Ovary (tissue), 10 donors: ENCODE data around the gene SCAF4. TPM values are rescaled to one million over a fixed set of nuclear protein-coding genes. Genes with fewer than 3 reads are reported as not detected.

Source experiments
- DNase-seq, 5 donors: peaks; one replicate each; pipeline ENCODE4 v3.0.0-alpha.2; 2019 to 2020
- H3K27ac ChIP-seq, 2 donors: fragments of 200-600 bp; one replicate each; pipeline versions ENCODE4 v1.5.1 to v1.8.0; 2019 to 2022
- H3K27me3 ChIP-seq: fragments of 200-600 bp; one replicate; pipeline ENCODE4 v1.8.0; 2022
- H3K36me3 ChIP-seq: fragments of 200-600 bp; sonication (generic); one replicate; pipeline ENCODE4 v1.5.1; 2019
- H3K4me1 ChIP-seq: one replicate; pipeline ENCODE4 v1.8.1; 2013; ENCODE audit warnings: mild to moderate bottlenecking, moderate library complexity; ENCODE audit not compliant: insufficient read depth
- H3K4me3 ChIP-seq: fragments of 200-600 bp; sonication (generic); one replicate; pipeline ENCODE4 v1.5.1; 2017
- H3K9me3 ChIP-seq, 2 donors: fragments of 200-600 bp in 1 of 2; sonication (generic) in 1 of 2; one replicate each; pipeline versions ENCODE4 v1.5.1 to v1.8.1; 2013 to 2019; ENCODE audit warnings: mild to moderate bottlenecking in 1 of 2, moderate library complexity in 1 of 2
- EP300 ChIP-seq: sonication (generic); formaldehyde crosslinking; IDR thresholded peaks from one replicate; pipeline ENCODE4 v1.6.1; 2017; ENCODE audit warnings: antibody characterized with exemption
- POLR2A ChIP-seq: fragments of 450-650 bp; IDR thresholded peaks from one replicate; pipeline ENCODE4 v1.6.1; 2017; ENCODE audit warnings: antibody characterized with exemption, mild to moderate bottlenecking, moderate library complexity
- WGBS, 3 donors: extraction: QIAGEN DNeasy Blood & Tissue Kit in 1 of 3; methylation state at CpG; one replicate each; pipeline versions ENCODE4 v1.1.5 to v1.1.7; 2013 to 2017; 5-methylcytosine and 5-hydroxymethylcytosine counted together
- intact Hi-C, 4 donors: fragments of 100-400 bp; cut with DNase I; formaldehyde crosslinking; loops; one replicate each; pipeline versions ENCODE4 v1.11.0 to v1.15.1; 2022 to 2023
- long read RNA-seq, 3 donors: library from polyadenylated mRNA in 2 of 3; unstranded in 2 of 3; transcript quantifications; one replicate each; pipeline ENCODE4 v2.0.0 and lab custom pipeline, GENCODE V29; 2021 to 2026
- polyA plus RNA-seq, 2 donors: library from polyadenylated mRNA; stranded (reverse); fragments of 200-250 nt in 1 of 2; fragments of 350-450 nt in 1 of 2; fragmentation: Illumina TruSeq in 1 of 2; extraction: RNeasy Lipid Tissue Mini Kit (QIAGEN cat#74804) in 1 of 2; gene quantifications; one replicate each; pipeline ENCODE4 v1.2.3, GENCODE V29; 2013 to 2014
- total RNA-seq, 7 donors: library from RNA; depleted of rRNA in 2 of 7; stranded (reverse); fragments of >200 nt in 2 of 7; fragmentation: NEBNext Ultra II Directional in 3 of 7; extraction: Animal tissue kit (Norgen Biotek cat#: 25700) in 3 of 7; gene quantifications; one replicate each; pipeline versions ENCODE4 v1.1.0 to v1.2.4, GENCODE V29; 2016 to 2023
- TF ChIP-seq, protein P1 (sequence below), 3 donors: fragments of 450-650 bp in 2 of 3; fragments of 200-600 bp in 1 of 3; IDR thresholded peaks; one replicate each; pipeline versions ENCODE4 v1.5.1 to v1.8.0; 2016 to 2022; ENCODE audit warnings: antibody characterized with exemption in 3 of 3, mild to moderate bottlenecking in 1 of 3
- donor health status: DM: no; HTN: no; CAD: no; lungs with moderate emphysema.
- donor health status: DM: no; HTN: no; CAD: no.
- donor health status: Bipolar disorder and iron deficiency.
- donor health status: DM: yes; HTN: yes; CAD: no.
- donor health status: DM: no; HTN: no; CAD: no.
- donor health status: DM: yes; HTN: yes; CAD: no.

The SCAF4 gene, protein sequence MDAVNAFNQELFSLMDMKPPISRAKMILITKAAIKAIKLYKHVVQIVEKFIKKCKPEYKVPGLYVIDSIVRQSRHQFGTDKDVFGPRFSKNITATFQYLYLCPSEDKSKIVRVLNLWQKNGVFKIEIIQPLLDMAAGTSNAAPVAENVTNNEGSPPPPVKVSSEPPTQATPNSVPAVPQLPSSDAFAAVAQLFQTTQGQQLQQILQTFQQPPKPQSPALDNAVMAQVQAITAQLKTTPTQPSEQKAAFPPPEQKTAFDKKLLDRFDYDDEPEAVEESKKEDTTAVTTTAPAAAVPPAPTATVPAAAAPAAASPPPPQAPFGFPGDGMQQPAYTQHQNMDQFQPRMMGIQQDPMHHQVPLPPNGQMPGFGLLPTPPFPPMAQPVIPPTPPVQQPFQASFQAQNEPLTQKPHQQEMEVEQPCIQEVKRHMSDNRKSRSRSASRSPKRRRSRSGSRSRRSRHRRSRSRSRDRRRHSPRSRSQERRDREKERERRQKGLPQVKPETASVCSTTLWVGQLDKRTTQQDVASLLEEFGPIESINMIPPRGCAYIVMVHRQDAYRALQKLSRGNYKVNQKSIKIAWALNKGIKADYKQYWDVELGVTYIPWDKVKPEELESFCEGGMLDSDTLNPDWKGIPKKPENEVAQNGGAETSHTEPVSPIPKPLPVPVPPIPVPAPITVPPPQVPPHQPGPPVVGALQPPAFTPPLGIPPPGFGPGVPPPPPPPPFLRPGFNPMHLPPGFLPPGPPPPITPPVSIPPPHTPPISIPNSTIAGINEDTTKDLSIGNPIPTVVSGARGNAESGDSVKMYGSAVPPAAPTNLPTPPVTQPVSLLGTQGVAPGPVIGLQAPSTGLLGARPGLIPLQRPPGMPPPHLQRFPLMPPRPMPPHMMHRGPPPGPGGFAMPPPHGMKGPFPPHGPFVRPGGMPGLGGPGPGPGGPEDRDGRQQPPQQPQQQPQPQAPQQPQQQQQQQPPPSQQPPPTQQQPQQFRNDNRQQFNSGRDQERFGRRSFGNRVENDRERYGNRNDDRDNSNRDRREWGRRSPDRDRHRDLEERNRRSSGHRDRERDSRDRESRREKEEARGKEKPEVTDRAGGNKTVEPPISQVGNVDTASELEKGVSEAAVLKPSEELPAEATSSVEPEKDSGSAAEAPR
- 10 to 100 TPM; 12.2 to 41.7 (median 29.1) TPM for total RNA-seq
- polyA plus RNA-seq = 10 to 100 TPM; 14.6 to 26.6 TPM
- long read RNA-seq, donor 1, full-length matches to known transcripts = 2 of 15 reads
- long read RNA-seq, donor 1, partial matches to known transcripts = 11 of 15 reads
- long read RNA-seq, donor 1, other reads (novel, unspliced or antisense) = 2 of 15 reads
- long read RNA-seq, donor 2, full-length matches to known transcripts = 7 of 7 reads
- long read RNA-seq, donor 2, partial matches to known transcripts = 0 of 7 reads
- long read RNA-seq, donor 2, other reads (novel, unspliced or antisense) = 0 of 7 reads
- long read RNA-seq, donor 3, full-length matches to known transcripts = 5 of 12 reads
- long read RNA-seq, donor 3, partial matches to known transcripts = 5 of 12 reads
- long read RNA-seq, donor 3, other reads (novel, unspliced or antisense) = 2 of 12 reads

DNA sequence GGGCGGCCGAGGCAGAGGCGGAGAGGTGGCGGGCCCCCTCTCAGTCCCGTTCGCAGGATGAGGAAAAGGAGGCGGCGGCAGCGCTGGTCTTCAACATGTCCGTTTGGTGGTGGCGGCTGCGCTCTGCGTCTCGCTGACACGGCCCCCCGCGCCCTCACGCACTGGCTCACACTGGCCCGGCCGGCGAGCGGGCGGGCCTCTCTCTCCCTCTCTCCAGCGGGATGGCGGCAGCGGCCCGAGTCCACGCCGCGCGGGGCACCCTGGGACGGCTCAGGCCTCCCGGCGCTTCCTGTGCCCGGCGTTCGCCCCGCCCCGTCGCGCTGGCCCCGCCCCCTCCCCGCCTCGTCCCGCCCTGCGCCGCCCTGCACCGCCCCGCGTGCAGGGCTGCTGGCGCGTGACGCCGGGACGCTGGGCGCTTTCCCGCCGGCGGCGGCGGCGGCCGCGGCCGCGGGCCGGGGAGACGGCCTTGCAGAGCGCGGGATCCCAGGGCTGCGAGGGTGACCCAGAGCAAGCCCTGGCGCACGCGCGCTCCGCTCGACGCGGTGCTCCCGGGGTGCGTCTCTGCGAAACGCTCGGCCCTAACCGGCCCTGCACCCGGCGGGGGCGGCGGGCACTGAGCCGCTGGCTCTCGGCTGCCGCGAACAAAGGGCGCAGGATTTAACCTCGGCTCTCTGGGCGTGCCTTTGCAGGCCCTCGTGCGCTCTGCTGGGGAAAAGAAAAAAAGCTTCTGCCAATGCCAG is at the start of gene SCAF4:
Gene SCAF4 (minus strand): TSS at position 262 of the 740 bp plus-strand sequence. CDS start 426 bp downstream, outside the sequence.
- WGBS, 3 donors = 0 to 1% (median 0%) methylated on average over 62 to 98 of the region's 98 CpGs
- no peaks in the 10 kb centered on the region for H3K36me3 ChIP-seq
- intact Hi-C loops = loop anchor here in 2 of 4 donors (5.0 to 10.0 kb wide), 2 partner anchors 65 to 67 kb away; no protein-coding TSS in a partner anchor
- H3K27ac ChIP-seq = peak within 1 kb of the TSS; percentile 88 to 90
- peak within 1 kb of the TSS; percentile 96 for H3K4me3 ChIP-seq
- TF ChIP-seq POLR2A = peak; percentile 80
- no peak for TF ChIP-seq EP300
- peaks cover 16% of the 10 kb centered on the region for H3K4me1 ChIP-seq
- peak; percentile 86 to 94 (median 90) for DNase-seq
- no peaks in the 10 kb centered on the region for H3K9me3 ChIP-seq
- H3K27me3 ChIP-seq = no peaks in the 10 kb centered on the region

DNA sequence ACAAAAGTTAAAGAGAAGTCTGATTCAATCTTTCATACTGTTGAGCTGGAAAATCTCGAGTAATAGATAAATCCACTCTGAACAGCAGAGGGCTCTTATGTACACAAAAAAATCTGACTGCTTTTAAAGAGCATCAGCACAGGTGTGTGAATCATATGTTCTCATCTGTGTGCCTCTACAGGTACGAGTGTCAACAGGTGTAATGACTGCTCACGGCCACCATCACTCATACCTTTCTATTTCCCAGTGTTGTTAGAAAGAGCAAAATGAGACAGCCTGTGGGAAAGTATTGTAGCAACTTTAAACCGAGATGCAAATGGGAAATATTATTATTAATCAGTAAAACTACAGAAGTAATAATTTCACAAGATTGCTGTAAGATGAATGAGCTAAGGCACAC is 49.0 kb upstream of the SCAF4 start:
- no peak overlapping the region for H3K27ac ChIP-seq
- WGBS, 3 donors = 56 to 68% (median 66%) methylated on average over 4 of the region's 4 CpGs
- H3K4me3 ChIP-seq = no peak overlapping the region
- intact Hi-C loops = loop anchor here in 1 of 4 donors (10.0 kb wide), 1 partner anchor 814 kb away; no protein-coding TSS in a partner anchor
- no peaks in the 10 kb centered on the region for H3K27me3 ChIP-seq
- TF ChIP-seq POLR2A = no peak
- TF ChIP-seq, protein P1, sequence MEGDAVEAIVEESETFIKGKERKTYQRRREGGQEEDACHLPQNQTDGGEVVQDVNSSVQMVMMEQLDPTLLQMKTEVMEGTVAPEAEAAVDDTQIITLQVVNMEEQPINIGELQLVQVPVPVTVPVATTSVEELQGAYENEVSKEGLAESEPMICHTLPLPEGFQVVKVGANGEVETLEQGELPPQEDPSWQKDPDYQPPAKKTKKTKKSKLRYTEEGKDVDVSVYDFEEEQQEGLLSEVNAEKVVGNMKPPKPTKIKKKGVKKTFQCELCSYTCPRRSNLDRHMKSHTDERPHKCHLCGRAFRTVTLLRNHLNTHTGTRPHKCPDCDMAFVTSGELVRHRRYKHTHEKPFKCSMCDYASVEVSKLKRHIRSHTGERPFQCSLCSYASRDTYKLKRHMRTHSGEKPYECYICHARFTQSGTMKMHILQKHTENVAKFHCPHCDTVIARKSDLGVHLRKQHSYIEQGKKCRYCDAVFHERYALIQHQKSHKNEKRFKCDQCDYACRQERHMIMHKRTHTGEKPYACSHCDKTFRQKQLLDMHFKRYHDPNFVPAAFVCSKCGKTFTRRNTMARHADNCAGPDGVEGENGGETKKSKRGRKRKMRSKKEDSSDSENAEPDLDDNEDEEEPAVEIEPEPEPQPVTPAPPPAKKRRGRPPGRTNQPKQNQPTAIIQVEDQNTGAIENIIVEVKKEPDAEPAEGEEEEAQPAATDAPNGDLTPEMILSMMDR (IDR thresholded peaks at IDR 0.05) = no peak
- no peak for TF ChIP-seq EP300
- H3K4me1 ChIP-seq = no peaks in the 10 kb centered on the region
- H3K36me3 ChIP-seq = no peaks in the 10 kb centered on the region
- DNase-seq = no peak
- no peaks in the 10 kb centered on the region for H3K9me3 ChIP-seq

DNA sequence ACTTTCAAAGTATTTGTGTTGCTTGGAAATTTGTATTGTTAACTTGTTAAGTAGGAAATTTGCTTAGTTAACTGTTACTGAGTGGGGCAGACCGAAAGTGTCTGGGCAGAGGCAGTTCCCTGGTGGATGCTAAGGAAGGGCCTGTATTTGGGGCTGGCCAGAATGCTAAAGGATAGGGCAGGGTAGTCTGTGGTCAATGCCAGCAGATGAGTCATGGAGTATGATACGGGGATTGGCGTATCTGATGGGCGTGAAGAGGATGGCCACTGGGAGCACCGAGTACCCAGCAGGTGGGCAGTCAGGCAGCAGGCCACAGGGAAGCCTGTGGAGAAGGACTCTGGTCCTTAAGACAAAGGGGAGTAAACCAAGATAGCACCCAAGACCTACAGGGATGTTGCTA is 46.6 kb upstream of the SCAF4 start:
- Histone ChIP-seq H3K36me3 (no peaks in the 10 kb centered on the region), H3K9me3 (no peaks in the 10 kb centered on the region), H3K27me3 (no peaks in the 10 kb centered on the region), H3K4me3 (no peak overlapping the region), H3K4me1 (no peaks in the 10 kb centered on the region), H3K27ac (no peak overlapping the region)
- TF ChIP-seq POLR2A = no peak
- no peak for TF ChIP-seq EP300
- TF ChIP-seq, protein P1 (IDR thresholded peaks at IDR 0.05) = no peak
- 78 to 87% (median 81%) methylated on average over 5 of the region's 5 CpGs for WGBS, 3 donors
- DNase-seq = no peak
- intact Hi-C loops = no loop called here

DNA sequence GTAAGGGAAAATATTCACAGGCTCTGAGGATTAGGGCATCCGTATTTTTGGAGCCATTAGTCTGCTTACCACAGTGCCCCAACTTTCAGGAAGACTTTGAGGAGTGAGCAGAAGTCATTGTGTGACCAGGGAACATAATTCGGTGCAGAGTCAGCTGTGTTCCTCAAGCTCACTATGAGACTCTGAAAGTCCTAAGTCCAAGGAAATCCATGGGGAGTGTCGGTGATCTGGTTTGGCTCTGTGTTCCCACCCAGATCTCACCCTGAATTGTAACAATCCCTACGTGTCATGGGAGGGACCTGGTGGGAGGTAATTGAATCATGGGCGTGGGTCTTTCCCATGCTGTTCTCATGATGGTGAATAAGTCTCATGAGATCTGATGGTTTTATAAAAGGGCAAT is 45.9 kb upstream of the SCAF4 start:
- H3K36me3 ChIP-seq = no peaks in the 10 kb centered on the region
- intact Hi-C loops = no loop called here
- H3K9me3 ChIP-seq = no peaks in the 10 kb centered on the region
- TF ChIP-seq POLR2A (no peak), EP300 (no peak)
- TF ChIP-seq, protein P1 (IDR thresholded peaks at IDR 0.05) = no peak
- no peaks in the 10 kb centered on the region for H3K27me3 ChIP-seq
- WGBS, 3 donors = 85 to 89% (median 85%) methylated on average over 5 of the region's 5 CpGs
- H3K4me1 ChIP-seq = no peaks in the 10 kb centered on the region
- H3K27ac ChIP-seq = no peak overlapping the region
- H3K4me3 ChIP-seq = no peak overlapping the region
- no peak for DNase-seq
